Panc1 (cell line): ENCODE data around the gene MRPL48.

Source experiments
- TF ChIP-seq, protein P1 (sequence below): fragments of 450-650 bp; IDR thresholded peaks from 2 replicates; pipeline ENCODE4 v1.5.1; 2017; ENCODE audit warnings: mild to moderate bottlenecking
- TF ChIP-seq, protein P2 (sequence below), 2 experiments: IDR thresholded peaks; 2 replicates each; pipeline ENCODE4 v1.6.1; 2011 to 2012; ENCODE audit warnings: low read depth in 2 of 2, control low read depth in 1 of 2, low read length in 1 of 2, mild to moderate bottlenecking in 1 of 2, moderate library complexity in 1 of 2; ENCODE audit not compliant: insufficient read depth in 1 of 2

DNA sequence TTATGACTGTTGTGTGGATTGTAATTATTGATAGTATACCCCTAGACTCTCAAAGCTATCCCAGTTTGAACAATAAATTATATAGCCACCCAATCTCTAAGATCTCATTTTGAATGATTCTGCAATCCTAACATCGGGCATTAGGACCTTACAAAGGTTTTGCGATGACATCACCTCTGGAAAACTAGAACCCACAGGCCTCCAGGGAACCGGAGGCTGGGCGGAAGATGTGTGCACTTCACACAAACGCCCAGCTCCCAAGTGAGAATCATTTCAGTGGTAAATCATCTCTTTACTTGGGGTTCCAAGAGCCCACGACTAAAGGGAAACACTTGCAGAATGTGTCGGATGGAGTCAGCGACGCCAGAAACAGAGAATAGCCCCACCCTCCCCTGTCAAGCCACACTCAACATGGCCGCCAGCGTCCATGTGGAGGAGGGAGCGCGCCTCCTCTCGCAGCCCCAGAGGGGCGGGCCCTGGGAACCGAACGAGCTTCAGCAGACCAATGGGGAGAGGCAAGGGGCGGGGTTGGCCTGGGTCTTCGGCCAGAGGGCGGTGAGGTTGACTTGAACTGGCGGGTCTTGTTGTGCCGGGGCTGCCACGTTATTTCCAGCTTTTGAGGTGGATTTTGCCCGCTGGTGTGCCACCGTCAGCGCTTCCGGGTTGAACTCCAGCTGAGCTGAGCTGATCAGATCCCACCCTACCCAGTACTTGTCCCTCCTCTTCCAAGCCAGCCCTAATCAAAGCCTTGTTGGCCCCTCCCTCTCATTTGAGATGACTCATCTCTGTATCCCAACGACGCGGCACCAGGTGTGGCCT is 8.4 kb upstream of the MRPL48 start:
- TF ChIP-seq, protein P1, sequence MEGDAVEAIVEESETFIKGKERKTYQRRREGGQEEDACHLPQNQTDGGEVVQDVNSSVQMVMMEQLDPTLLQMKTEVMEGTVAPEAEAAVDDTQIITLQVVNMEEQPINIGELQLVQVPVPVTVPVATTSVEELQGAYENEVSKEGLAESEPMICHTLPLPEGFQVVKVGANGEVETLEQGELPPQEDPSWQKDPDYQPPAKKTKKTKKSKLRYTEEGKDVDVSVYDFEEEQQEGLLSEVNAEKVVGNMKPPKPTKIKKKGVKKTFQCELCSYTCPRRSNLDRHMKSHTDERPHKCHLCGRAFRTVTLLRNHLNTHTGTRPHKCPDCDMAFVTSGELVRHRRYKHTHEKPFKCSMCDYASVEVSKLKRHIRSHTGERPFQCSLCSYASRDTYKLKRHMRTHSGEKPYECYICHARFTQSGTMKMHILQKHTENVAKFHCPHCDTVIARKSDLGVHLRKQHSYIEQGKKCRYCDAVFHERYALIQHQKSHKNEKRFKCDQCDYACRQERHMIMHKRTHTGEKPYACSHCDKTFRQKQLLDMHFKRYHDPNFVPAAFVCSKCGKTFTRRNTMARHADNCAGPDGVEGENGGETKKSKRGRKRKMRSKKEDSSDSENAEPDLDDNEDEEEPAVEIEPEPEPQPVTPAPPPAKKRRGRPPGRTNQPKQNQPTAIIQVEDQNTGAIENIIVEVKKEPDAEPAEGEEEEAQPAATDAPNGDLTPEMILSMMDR: no peak
- TF ChIP-seq, protein P2, sequence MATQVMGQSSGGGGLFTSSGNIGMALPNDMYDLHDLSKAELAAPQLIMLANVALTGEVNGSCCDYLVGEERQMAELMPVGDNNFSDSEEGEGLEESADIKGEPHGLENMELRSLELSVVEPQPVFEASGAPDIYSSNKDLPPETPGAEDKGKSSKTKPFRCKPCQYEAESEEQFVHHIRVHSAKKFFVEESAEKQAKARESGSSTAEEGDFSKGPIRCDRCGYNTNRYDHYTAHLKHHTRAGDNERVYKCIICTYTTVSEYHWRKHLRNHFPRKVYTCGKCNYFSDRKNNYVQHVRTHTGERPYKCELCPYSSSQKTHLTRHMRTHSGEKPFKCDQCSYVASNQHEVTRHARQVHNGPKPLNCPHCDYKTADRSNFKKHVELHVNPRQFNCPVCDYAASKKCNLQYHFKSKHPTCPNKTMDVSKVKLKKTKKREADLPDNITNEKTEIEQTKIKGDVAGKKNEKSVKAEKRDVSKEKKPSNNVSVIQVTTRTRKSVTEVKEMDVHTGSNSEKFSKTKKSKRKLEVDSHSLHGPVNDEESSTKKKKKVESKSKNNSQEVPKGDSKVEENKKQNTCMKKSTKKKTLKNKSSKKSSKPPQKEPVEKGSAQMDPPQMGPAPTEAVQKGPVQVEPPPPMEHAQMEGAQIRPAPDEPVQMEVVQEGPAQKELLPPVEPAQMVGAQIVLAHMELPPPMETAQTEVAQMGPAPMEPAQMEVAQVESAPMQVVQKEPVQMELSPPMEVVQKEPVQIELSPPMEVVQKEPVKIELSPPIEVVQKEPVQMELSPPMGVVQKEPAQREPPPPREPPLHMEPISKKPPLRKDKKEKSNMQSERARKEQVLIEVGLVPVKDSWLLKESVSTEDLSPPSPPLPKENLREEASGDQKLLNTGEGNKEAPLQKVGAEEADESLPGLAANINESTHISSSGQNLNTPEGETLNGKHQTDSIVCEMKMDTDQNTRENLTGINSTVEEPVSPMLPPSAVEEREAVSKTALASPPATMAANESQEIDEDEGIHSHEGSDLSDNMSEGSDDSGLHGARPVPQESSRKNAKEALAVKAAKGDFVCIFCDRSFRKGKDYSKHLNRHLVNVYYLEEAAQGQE (IDR thresholded peaks at IDR 0.05; ENCODE audit: insufficient read depth in 1 of 2, low read depth in 2 of 2, low read length in 1 of 2): no peak
